ENCODE data around the gene TACC2.

DNA sequence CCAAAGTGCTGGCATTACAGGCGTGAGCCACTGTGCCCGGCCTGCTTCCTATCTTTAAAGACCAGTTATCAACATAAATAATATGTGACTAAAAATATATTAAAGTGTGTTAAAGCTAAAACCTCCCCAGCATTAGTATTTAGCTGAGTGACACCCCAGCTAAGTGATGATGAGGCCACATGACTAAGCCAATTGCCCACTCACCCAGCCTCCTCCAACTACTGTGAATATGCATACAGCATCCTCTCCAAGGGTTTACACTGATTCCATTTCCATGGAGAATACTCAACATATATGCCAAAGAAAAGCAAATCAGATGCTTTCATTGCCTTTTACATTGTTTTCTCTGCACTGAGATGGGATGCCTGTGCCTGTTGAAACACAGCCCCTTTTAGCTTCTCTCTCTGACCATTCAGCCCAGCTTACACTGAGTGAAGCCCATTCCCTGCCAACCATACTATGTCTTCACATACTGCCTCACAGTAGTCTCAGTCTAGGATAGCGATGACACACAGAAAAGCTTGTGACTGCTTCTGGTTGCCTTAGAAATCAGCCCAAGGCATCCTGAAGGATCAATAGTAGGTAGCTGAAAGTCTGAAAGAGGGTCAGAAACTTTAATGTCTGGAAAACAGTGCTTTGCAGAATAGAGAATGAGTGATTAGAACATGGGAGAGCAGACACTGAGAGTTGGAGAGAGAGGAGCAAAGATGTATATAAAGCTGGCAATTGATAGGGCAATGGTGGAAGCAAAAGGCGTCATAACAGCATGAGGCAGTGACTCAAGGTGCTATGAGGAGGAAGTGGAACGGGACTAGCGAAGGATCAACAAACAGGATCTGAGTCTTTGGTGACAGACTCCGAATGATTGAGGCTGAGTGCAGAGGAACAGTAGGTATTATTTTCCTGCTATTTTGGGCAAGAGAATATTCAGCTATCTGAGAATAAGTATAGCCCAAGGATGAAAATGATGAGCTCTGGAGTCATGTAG lies 41.3 kb upstream of the TACC2 start:
- TF ChIP-seq, protein P1, sequence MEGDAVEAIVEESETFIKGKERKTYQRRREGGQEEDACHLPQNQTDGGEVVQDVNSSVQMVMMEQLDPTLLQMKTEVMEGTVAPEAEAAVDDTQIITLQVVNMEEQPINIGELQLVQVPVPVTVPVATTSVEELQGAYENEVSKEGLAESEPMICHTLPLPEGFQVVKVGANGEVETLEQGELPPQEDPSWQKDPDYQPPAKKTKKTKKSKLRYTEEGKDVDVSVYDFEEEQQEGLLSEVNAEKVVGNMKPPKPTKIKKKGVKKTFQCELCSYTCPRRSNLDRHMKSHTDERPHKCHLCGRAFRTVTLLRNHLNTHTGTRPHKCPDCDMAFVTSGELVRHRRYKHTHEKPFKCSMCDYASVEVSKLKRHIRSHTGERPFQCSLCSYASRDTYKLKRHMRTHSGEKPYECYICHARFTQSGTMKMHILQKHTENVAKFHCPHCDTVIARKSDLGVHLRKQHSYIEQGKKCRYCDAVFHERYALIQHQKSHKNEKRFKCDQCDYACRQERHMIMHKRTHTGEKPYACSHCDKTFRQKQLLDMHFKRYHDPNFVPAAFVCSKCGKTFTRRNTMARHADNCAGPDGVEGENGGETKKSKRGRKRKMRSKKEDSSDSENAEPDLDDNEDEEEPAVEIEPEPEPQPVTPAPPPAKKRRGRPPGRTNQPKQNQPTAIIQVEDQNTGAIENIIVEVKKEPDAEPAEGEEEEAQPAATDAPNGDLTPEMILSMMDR (IDR thresholded peaks at IDR 0.05; ENCODE audit: low read length) = no peak
- TF ChIP-seq EZH2 (IDR thresholded peaks at IDR 0.05; ENCODE audit: borderline replicate concordance, low read length) = no peak
